B cell (primary cell): ENCODE data around the gene DCDC2C. TPM values are rescaled to one million over a fixed set of nuclear protein-coding genes. Genes with fewer than 3 reads are reported as not detected.

Experiments
- ATAC-seq: fragments of 200-7000 bp; cut with Tn5 transposase; one replicate; pipeline ENCODE4 v1.10.0; 2021; ENCODE audit warnings: low read depth, mild to moderate bottlenecking, moderate number of reproducible peaks, moderate library complexity
- CTCF ChIA-PET: fragments of 350-600 bp; sonication (Branson Sonifier 250); formaldehyde crosslinking; loops from one replicate; lab custom pipeline; 2021; ENCODE audit warnings: antibody characterized with exemption, inconsistent platforms; lab: Charles Lee
- POLR2A ChIA-PET: fragments of 350-600 bp; sonication (Branson Sonifier 250); formaldehyde crosslinking; loops from one replicate; lab custom pipeline; 2021; ENCODE audit warnings: antibody characterized with exemption; lab: Charles Lee
- DNase-seq: peaks from one replicate; pipeline ENCODE4 v3.0.0; 2013
- H2AFZ ChIP-seq: 2 replicates; pipeline ENCODE4 v1.6.1; 2012; ENCODE audit warnings: mild to moderate bottlenecking, low read depth, low read length; ENCODE audit not compliant: insufficient read depth, poor library complexity, severe bottlenecking
- H3K27ac ChIP-seq, 2 donors: 1 replicate in 1 of 2; 2 replicates in 1 of 2; pipeline ENCODE4 v1.5.1; 2012 to 2013; ENCODE audit warnings: low read length in 2 of 2, mild to moderate bottlenecking in 2 of 2, moderate library complexity in 1 of 2
- H3K27me3 ChIP-seq, 4 experiments: fragments of 200-600 bp in 1 of 4; sonication (generic) in 1 of 4; replicated peaks in 1 of 4; 1 replicate in 2 of 4; 2 replicates in 2 of 4; pipeline versions ENCODE4 v1.6.1 to v1.7.0; 2013 to 2016; ENCODE audit warnings: low read length in 3 of 4, mild to moderate bottlenecking in 2 of 4, mixed read lengths in 1 of 4, moderate library complexity in 1 of 4; ENCODE audit not compliant: insufficient read depth in 4 of 4, control insufficient read depth in 3 of 4; ENCODE audit errors: control extremely low read depth in 1 of 4
- H3K36me3 ChIP-seq, 2 experiments: replicated peaks in 1 of 2; 1 replicate in 1 of 2; 2 replicates in 1 of 2; pipeline versions ENCODE4 v1.6.1 to v1.7.1; 2013; ENCODE audit warnings: low read length in 1 of 2; ENCODE audit not compliant: insufficient read depth in 2 of 2, control insufficient read depth in 1 of 2; ENCODE audit errors: control extremely low read depth in 1 of 2, extremely low read depth in 1 of 2
- H3K4me1 ChIP-seq, 2 donors: fragments of 200-600 bp in 1 of 2; sonication (generic) in 1 of 2; 1 replicate in 1 of 2; 2 replicates in 1 of 2; pipeline versions ENCODE4 v1.5.1 to v1.6.1; 2013 to 2017; ENCODE audit warnings: low read length in 2 of 2; ENCODE audit not compliant: control insufficient read depth in 2 of 2, insufficient read depth in 2 of 2
- H3K4me2 ChIP-seq: replicated peaks from 2 replicates; pipeline ENCODE3; 2012; ENCODE audit warnings: mild to moderate bottlenecking, low read depth, low read length; ENCODE audit not compliant: poor library complexity, severe bottlenecking
- H3K4me3 ChIP-seq, 5 experiments: fragments of 200-600 bp in 1 of 5; sonication (generic) in 1 of 5; 1 replicate in 3 of 5; 2 replicates in 2 of 5; pipeline versions ENCODE4 v1.5.1 to v1.7.0; 2011 to 2016; ENCODE audit warnings: low read length in 4 of 5, mild to moderate bottlenecking in 4 of 5, low read depth in 2 of 5, control low read depth in 1 of 5, moderate library complexity in 1 of 5; ENCODE audit not compliant: insufficient read depth in 1 of 5; ENCODE audit errors: control extremely low read depth in 1 of 5, extremely low read depth in 1 of 5
- H3K79me2 ChIP-seq: fragments of 200-600 bp; sonication (generic); one replicate; pipeline ENCODE4 v1.6.0; 2016; ENCODE audit warnings: low read length; ENCODE audit not compliant: control insufficient read depth, insufficient read depth
- H3K9ac ChIP-seq: fragments of 200-600 bp; sonication (generic); 2 replicates; pipeline ENCODE4 v1.6.1; 2017; ENCODE audit warnings: mild to moderate bottlenecking, low read length, moderate library complexity
- H3K9me3 ChIP-seq, 3 donors: one replicate each; pipeline versions ENCODE4 v1.6.1 to v1.7.1; 2013; ENCODE audit warnings: low read length in 2 of 3; ENCODE audit not compliant: control insufficient read depth in 2 of 3, insufficient read depth in 1 of 3; ENCODE audit errors: control extremely low read depth in 1 of 3
- H4K20me1 ChIP-seq: 2 replicates; pipeline ENCODE4 v1.6.0; 2012; ENCODE audit warnings: mild to moderate bottlenecking, low read length; ENCODE audit not compliant: insufficient read depth, control insufficient read depth, poor library complexity, severe bottlenecking
- H3K27ac Mint-ChIP-seq: one replicate; pipeline ENCODE4 v1.8.0; 2021; ENCODE audit warnings: mixed read lengths
- H3K27me3 Mint-ChIP-seq: one replicate; pipeline ENCODE4 v1.8.0; 2021; ENCODE audit warnings: mixed read lengths
- H3K4me1 Mint-ChIP-seq: one replicate; pipeline ENCODE4 v1.8.0; 2021; ENCODE audit warnings: mixed read lengths
- H3K4me3 Mint-ChIP-seq: one replicate; pipeline ENCODE4 v1.8.0; 2021; ENCODE audit warnings: mixed read lengths
- H3K9me3 Mint-ChIP-seq: one replicate; pipeline ENCODE4 v1.8.0; 2022; ENCODE audit warnings: mixed read lengths; ENCODE audit not compliant: insufficient read depth
- CTCF ChIP-seq: fragments of 200-600 bp; IDR thresholded peaks from one replicate; pipeline ENCODE4 v1.8.0; 2022; ENCODE audit warnings: antibody characterized with exemption, mild to moderate bottlenecking
- EZH2 ChIP-seq: IDR thresholded peaks from 2 replicates; pipeline ENCODE4 v1.6.1; 2012; ENCODE audit warnings: borderline replicate concordance, low read depth, mild to moderate bottlenecking, moderate library complexity, low read length; ENCODE audit not compliant: insufficient read depth, poor library complexity, severe bottlenecking
- WGBS: methylation state at CpG from one replicate; pipeline ENCODE4 v1.1.5; 2013; ENCODE audit warnings: missing lambda C conversion rate; ENCODE audit not compliant: insufficient coverage; 5-methylcytosine and 5-hydroxymethylcytosine counted together
- intact Hi-C: fragments of 100-400 bp; cut with micrococcal nuclease; formaldehyde crosslinking; loops from one replicate; pipeline ENCODE4 v1.10.0; 2022
- polyA plus RNA-seq: library from polyadenylated mRNA; depleted of rRNA; stranded (reverse); fragments of >200 nt; gene quantifications from 2 replicates; pipeline ENCODE4 v1.2.3, GENCODE V29; 2012
- total RNA-seq, 2 donors: library from RNA; stranded (reverse); fragments of 120-200 nt in 1 of 2; gene quantifications; 1 replicate in 1 of 2; 2 replicates in 1 of 2; pipeline versions ENCODE4 v1.2.3 to v1.2.4, GENCODE V29; 2013 to 2022

Gene DCDC2C
- total and polyA plus RNA-seq, 2 donors (not counting 1 experiment from before 2014, with no cell fraction given) = not detected

GRCh38 chr2:3661149-3661660 is 42.2 kb upstream of the DCDC2C start:
- Histone ChIP-seq H3K4me3 (no peak overlapping the region), H3K9ac (no peak overlapping the region), H3K9me3 (no peaks in the 10 kb centered on the region), H3K79me2 (no peaks in the 10 kb centered on the region), H3K4me1 (no peaks in the 10 kb centered on the region), H3K36me3 (no peaks in the 10 kb centered on the region), H2AFZ (peak overlapping the region; percentile 22), H3K4me2 (no peak overlapping the region), H4K20me1 (no peaks in the 10 kb centered on the region), H3K27ac (peak overlapping the region in 1 of 2 donors; percentile 50), H3K27me3 (no peaks in the 10 kb centered on the region)
- POLR2A ChIA-PET = no interaction called here
- peak overlapping the region; percentile 63 for H3K27ac Mint-ChIP-seq
- no peak for DNase-seq
- TF ChIP-seq CTCF (no peak), EZH2 (no peak)
- peaks cover 16% of the 10 kb centered on the region for H3K4me1 Mint-ChIP-seq
- no peaks in the 10 kb centered on the region for H3K27me3 Mint-ChIP-seq
- CTCF ChIA-PET = interaction anchor here (0.6 to 2.5 kb wide), 2 partner anchors 9 to 66 kb away, joined by 3 to 9 read pairs; no protein-coding TSS in a partner anchor
- no peak overlapping the region for H3K4me3 Mint-ChIP-seq
- peaks cover 2% of the 10 kb centered on the region for H3K9me3 Mint-ChIP-seq
- no peak for ATAC-seq
- intact Hi-C loops = no loop called here
- 97% methylated on average over 3 of the region's 3 CpGs for WGBS

DNA sequence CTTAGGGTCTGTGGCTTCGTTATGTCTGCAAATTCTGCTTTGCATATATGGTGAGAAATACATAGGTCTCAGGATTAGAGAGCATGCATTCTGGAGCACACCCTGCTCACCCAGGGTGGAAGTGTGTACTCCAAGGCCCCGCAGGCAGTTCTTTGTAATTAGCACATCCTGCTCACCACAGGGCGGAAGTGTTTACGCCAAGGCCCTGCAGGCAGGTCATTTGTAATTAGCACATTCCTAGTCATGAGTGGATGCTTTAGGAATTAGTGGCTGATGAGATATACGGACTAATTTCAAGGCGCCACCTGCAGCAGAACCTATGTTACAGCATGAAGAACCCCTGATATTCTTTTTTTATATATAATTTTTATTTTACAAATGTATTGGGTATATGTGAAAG is 41.1 kb upstream of the DCDC2C start:
- H3K4me1 Mint-ChIP-seq = peaks cover 14% of the 10 kb centered on the region
- ATAC-seq = no peak
- no peaks in the 10 kb centered on the region for H3K9me3 ChIP-seq
- peaks cover 2% of the 10 kb centered on the region for H3K9me3 Mint-ChIP-seq
- H2AFZ ChIP-seq = no peak overlapping the region
- no peak overlapping the region for H3K4me3 Mint-ChIP-seq
- no peaks in the 10 kb centered on the region for H4K20me1 ChIP-seq
- H3K27me3 Mint-ChIP-seq = no peaks in the 10 kb centered on the region
- no peaks in the 10 kb centered on the region for H3K4me1 ChIP-seq
- POLR2A ChIA-PET = no interaction called here
- CTCF ChIA-PET = interaction anchor here (2.5 kb wide), 1 partner anchor 10 kb away, joined by 9 read pairs; no protein-coding TSS in a partner anchor
- no peak for DNase-seq
- no peaks in the 10 kb centered on the region for H3K79me2 ChIP-seq
- no peak overlapping the region for H3K4me3 ChIP-seq
- H3K4me2 ChIP-seq = no peak overlapping the region
- peak overlapping the region; percentile 50 for H3K27ac Mint-ChIP-seq
- no peak for TF ChIP-seq CTCF
- 61% methylated on average over 2 of the region's 6 CpGs for WGBS
- no peaks in the 10 kb centered on the region for H3K36me3 ChIP-seq
- peak overlapping the region in 1 of 2 donors; percentile 50 for H3K27ac ChIP-seq
- H3K9ac ChIP-seq = no peak overlapping the region
- intact Hi-C loops = no loop called here
- no peaks in the 10 kb centered on the region for H3K27me3 ChIP-seq
